ENCODE measurements around the gene CHERP.

The CHERP gene

DNA sequence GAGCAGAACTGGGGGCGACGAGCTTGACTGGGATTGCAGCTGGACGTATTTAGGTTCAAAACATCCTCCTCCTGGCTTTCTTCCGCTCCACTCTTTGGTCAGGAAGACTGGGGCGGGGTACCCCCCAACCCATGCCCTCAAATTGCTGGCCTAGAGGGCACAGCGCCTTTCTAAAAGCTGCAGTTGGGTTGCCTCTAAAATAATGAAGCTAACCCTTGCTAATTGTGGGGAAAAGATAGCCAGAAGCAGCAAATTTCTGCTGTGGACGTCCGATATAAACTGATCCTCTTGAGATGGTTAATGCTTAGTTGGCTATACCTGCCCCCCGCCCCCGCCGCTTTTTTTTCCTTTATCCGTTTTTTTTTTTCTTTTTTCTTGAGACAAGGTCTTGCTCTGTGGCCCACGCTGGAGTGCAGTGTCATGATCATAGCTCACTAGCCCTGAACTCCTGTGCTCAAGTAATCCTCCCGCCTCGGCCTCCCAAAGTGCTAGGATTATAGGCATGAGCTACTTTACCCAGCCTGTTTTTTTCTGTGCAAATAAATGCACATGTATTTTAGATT, 754 bp upstream of the CHERP start:
- no peak for DNase-seq (ENCODE audit: low read depth)

DNA sequence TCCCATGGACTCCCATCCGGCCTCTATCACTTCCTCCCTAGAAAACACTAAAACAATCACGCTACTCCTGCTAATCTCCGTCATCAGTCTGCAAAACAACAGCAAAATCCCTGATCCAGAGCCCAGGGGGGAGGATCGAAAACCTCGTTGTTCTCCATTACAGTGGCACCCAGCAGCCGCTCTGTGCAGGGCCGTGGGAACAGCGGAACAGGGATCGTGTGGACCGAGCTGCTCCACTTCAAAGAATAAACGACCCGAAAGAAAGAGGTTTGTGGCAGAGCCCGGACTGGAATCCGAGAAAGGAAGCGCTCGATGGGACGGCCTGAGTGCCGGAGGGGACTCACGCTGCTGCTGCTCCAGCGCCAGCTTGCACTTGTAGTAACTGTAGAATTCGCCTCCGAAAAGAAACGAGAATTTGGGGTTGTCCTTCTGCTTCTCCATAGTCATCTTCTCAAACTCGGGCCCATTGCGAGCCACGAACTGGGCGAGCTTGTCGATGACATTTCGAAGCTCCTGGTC, 652 bp downstream of the CHERP start:
- DNase-seq (ENCODE audit: low read depth), result no peak

DNA sequence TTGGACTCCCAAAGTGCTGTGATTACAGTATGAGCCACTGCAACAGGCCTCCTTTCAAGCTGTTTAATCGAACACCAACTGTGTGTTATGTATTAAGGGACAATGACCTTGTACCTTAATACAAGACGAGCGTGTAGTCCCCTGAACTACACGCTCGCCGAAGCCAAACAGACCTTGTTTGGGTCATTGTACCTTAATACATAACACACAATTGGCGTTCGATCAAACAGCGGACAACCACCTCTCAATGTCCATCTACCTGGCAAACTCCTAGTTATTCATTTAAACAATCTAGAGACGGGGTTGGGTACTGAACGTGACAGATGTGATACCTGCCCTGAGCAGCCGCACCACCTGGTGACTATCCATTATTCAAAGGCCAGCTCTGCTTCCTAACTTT, 1.3 kb downstream of the CHERP start:
- DNase-seq (ENCODE audit: low read depth), result no peak

DNA sequence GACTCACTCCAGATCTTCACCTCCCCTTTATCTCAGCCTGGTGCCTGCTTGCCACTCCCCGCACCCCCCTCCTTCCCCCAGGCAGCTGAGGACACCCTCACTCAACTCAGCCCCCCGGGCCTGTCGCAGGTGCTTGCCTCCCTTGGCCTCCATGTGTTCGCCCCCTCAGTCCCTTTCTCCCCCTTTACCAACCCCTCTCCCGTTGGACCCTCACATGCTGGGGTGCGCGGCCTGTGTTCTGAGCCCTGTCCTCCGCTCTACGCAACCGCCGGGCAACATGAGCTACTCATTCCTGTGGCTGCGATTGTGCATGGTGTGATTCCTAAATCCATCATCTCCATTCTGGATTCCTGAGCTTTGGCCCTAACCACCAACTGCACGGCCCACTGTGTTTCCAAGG, 5.1 kb downstream of the CHERP start:
- no peak for DNase-seq (ENCODE audit: low read depth)

DNA sequence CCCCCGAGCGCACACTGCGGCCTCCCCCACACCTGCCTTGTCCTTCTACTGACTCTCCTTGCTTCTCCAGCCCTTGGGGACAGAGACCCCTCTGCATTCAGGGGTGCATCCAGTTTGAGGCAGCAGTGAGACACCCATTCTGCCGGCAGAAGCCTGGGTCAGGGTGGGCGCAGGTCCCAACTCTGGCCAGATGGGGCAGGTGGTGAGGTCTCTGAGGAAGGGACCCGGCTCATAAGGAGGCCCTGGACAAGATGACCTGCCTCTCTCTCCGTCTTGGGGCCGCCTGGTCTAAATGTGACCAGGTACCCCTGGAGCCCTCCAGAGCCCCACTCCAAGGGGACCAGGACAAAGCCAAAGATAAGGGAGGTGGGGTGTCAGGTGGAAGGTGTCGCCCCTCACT, 6.1 kb downstream of the CHERP start:
- no peak for DNase-seq (ENCODE audit: low read depth)

DNA sequence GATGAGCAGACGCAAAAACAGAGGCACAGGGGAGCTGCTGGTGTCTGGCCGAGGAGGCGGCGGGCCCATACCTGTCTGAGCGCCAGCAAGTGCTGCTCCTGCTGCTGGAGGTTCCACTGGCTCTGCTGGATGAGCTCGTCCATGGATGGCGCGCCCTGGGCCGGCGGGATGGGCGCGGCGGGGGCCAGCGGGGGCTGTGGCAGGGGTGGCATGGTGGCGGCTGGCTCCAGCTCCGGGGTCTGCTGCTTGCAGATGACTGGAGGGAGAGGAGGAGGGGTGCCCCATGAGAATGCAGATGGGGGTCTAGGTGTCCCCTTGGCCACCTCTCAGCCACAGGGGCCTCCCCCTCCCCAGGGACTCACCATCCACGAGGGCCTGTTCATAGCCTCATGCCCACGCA, 6.9 kb downstream of the CHERP start:
- DNase-seq (ENCODE audit: low read depth), result no peak

DNA sequence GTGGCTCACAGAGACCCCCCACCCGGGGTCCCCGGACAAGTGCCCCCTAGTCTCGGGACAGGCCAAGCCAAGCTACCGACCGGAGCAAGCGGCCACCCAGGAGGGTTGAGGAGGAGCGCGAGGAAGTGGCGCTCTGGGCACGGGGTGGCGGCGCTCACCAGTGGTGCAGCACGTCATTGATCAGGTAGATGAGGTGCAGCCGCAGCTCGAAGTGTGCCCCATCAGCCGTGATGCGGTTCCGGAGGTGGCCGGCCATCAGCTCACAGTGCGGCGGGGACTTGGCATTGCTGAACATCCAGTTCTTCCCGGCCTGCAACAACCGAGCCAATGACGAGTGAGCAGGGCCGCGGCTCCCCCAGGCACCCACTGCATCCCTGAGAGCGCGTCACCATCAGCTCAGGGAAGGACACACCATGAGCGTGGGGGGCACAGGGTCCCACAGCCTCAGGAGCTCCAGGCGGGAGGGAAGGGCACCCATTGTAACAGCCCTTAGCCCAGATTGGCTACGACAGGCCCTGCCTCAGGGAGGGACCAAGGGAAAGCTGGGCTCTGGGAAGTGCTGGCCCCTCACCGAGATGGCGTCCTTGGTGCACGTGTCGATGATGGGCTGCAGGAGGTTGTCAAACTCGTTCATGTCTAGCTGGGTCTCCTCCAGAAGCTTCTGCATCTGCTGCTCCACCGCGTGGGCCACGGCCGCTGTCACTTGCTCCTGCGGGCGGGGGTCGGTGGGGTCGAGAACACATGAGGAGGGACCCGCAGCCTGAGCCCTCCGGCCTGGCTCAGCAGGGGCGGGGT, 9.6 kb downstream of the CHERP start:
- no peak for DNase-seq (ENCODE audit: low read depth)

DNA sequence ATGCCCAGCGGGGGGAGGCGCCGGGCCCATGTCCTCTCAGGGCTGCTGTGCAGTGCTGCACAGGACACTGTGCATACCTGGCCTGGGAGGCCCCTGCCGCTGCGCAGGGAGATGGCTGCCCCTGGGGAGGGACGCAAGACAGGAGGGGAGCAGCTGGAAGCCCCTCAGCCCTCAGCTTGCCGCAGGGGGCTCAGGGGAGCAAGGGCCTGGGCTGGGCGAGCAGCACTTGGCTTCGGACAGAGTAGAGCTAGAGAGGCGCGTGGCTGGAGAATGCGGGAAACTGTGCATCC, 10.9 kb downstream of the CHERP start:
- no peak for DNase-seq (ENCODE audit: low read depth)

DNA sequence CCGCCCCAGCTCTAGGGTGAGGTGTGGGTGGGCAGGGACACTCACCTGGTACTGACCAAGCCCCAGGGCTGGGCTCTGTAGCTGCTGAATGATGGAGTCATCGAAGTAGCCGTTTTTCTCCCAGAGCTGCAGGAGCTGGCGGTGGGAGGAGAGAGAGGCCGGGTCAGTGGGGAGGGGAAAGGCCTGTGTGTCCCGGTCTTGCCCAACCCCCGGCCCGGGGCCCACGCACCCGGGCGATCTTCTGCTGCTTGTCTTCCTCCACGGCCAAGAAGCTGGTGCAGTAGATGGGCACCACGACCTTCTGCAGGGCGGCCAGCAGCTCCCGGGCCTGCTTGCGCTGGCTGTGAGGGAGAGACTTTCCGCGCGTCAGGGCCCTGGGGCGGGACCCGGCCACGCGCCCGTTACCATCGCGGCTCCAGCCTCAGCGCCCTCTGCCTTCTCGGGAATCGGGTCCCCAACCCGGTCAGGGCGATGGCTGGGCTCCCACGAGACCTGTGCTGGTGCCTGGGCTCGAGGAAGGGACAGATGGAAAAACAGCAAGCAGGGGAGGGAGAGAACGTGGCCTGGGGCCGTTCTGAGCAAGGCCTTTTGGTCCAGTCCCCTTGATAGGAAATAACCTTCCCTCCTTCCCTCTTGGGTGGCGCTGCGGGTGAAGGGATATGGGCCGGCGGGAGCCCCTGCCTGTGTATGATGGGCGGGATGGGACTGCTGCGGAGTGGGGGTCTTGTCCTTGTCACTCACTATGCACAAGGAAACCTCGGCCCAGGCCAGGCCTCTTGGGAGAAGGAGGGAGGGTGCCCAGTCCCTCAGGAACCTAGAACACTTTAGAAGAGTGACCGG, 11.5 kb downstream of the CHERP start:
- DNase-seq (ENCODE audit: low read depth), result no peak

DNA sequence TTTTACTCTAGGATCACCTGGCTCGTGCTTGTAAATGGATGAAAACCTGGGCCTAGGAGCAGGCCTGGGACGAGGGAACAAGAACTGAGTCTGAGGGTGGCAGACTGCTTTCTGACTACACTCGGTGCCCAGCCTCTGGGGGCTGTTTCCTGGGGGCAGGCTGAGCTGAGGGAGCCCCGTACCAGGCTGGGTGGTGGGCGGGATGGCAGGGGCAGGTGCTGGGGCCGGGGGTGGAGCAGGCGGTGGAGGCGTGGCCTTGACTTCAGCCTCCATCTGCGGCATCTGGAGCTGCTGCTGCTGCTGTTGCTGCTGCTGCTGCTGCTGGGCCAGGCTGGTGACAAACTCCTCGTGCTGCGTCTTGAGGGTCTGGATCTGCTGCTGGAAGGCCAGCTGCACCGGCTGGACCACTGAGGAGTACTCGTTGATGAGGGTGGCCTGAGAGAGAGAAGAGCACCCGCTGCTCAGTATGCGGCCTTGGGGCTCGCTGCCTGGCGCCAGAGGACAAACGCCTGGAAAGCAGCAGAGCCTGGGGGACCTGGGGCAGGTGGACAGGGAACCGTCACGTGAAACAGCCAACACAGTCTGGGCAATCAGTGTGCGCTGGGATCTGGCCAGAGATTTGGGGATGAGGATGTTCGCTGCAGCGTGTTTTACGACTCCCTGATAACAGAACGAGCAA, 12.6 kb downstream of the CHERP start:
- DNase-seq (ENCODE audit: low read depth), result no peak

DNA sequence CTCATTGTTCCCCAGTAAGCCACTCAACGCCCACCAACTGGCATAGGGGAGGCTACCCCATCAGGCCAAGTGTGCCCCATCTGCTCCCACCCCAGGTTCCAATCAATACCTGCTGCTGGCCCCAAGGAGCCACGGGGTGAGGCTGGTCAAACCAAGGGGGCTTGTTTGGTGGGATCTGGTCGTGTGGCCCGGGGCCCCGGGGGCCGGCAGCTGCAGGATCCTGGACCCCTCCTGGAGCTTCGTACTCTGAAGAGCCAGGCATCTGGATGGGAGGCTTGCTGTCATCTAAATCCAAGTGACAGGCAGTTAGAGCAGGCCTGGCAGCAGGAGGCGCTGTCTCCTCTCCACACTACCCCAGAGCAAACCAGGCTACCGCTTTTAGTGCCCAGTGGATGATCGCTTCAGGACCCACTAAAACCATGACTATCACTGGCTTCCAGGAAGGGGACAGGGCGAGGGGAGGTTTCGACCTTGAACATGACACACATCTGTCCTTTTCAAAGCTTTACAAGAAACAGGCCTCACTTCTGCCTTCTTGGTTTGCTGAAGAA, 14.2 kb downstream of the CHERP start:
- DNase-seq (ENCODE audit: low read depth), result no peak

DNA sequence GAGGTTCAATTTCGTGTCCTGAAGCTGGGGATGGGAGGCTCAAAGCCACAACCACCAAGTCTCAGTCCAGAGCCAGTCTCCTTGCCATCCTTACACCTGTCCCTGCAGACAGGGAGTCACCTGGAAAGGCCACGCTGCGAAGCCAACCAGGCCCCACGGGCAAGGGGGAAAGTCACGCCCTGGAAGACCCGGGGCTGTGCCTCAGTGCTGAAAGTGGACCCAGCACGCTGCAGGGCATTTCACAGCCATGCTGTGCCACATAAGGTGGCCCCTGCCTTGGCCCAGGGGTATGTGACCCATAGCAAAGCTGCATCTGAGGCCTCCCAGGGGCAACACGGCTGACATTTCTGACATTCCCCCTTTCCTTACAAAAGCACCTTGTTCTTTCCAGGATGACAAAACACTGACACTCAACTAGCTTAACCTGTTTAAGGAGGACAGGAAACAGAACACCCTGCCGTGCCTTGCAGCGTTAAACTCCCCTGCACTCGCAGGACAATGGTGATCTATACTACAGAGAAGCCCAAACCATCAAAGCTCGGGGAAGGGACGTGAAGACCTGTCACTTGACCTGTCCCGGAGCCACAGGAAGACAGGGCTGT, 14.8 kb downstream of the CHERP start:
- no peak for DNase-seq (ENCODE audit: low read depth)

DNA sequence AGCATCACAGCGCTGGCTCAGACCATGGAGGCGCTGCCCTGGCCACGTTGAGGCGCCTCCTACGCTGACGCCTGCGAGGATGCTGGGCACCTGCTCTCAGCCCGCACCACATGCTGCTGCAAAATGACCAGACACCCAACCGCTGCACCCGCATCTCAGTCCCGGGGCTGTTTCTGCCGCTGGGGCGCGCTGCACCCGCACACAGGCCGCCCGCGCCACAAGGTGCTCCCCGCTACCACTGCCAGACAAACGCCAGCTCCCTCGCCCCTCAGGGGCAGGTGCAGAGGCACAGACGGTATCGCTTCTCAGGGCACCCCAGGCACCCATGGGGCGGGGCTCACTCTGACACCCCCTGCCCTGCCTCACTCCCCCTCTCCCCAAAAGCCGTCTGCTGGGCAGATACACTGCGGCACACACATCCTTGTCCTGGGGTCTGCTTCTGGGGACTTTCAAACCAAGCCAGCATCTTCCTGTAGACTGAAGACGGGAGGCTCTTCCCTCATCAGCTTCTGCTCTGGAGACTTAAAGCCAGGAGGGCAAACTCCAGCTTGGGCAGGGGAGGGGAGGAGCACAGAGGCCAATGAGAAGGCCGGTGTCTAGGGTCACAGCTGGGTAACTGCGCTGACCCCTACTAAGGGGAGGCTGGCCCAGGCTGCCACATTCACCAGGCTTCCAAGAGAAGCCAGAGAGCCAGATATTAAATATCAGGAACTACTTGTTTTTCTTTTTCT, 16.3 kb downstream of the CHERP start:
- DNase-seq (ENCODE audit: low read depth), result no peak

DNA sequence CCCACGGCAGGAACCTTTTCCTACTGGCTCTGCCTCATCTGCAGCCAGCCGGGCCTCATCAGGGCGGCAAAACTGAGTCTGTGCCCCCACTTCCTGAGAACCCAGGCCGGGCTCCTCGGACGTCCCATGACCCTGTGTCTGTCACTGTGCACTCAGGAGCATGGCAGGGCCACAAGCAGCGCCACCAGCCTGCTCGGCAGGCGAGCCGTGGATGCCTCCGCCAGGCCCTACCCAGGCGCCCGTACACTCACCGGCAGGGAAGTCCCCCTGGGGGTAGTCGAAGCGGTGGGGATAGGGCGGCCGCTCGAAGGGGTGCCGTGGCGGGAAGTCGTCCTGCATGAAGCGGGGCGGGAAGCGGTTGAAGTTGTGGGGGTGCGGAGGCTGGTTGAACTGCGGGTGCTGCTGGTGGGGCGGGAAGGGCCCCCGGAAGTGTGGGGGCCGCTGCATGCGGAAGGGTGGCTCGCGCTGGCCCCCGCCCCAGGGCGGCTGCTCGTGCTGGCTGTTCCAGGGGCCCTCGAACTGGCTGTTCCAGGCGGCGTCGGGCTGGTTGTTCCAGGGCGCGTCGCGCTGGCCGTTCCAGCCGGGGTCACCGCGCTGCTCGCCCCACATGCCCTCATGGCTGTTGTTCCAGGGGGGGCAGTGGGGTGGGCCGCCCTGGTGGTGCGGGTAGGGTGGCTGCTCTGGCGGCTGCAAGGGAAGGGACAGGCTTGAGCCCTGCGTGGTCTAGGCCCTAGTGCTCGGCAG, 17.1 kb downstream of the CHERP start:
- DNase-seq (ENCODE audit: low read depth), result no peak

DNA sequence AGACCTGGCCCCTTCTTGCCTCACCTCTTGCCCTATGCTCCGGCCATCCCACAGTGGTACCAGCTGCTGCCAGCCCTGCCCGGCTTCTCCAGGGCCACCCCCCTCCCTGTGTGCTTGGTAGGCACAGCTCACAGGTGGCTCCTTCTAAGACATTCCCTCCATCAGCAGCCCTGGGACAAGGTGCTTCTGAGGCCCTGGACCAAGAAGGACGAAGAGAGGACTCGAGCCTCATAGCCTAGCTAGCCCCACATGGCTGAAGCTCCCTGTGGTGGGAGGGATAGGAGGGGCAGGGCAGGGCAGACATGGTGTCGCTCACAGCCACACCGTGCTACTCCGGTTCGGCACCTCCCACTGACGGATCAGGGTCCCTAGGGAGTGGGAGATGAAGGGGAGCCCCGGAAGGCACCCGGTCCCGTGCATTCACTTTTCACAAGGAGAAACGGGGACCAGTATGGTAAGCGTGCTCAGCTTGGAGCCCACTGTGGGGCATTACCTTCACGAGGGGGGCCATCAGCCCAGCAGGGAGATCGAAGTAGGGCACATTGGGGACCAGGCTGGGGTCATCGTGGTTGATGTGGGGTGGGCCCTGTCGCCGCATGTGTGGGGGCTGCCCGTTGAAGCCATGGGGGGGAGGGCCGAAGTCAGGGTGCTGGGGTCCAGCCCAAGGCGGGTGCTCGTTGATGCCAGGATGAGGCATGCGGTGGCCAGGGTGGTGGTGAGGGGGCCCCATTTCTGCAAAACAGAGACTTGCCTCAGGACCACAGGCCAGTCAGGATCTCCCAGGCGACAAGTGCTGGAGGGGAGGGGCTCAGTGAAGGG, 19.5 kb downstream of the CHERP start:
- no peak for DNase-seq (ENCODE audit: low read depth)

DNA sequence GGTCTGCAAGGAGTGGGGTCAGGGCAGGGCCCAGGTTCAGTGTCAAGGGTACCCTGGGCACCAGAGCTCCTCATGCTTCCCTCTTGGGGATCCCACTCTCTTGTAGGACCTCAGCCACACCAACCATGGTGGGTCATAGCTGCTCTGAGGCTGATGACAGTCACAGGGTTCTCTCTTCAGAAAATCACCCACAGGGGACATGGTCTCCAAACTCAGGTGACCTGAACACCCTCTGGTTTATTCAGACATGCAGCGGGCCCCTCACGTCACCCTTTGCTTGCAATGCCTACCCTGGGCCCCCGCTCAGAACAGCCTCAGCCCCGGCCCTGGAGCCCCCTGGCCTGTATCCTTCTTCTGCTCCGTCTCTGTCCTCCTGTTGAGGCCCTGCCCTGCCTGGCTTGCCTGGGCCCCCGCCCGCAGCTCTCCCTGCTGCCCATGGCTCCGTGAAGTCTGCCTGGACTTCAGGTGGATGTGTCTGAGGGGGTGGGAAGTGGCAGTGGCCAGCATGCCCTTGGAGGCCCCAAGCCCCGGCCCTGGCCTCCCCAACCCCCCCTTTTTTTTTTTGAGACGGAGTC, 20.4 kb downstream of the CHERP start:
- no peak for DNase-seq (ENCODE audit: low read depth)

DNA sequence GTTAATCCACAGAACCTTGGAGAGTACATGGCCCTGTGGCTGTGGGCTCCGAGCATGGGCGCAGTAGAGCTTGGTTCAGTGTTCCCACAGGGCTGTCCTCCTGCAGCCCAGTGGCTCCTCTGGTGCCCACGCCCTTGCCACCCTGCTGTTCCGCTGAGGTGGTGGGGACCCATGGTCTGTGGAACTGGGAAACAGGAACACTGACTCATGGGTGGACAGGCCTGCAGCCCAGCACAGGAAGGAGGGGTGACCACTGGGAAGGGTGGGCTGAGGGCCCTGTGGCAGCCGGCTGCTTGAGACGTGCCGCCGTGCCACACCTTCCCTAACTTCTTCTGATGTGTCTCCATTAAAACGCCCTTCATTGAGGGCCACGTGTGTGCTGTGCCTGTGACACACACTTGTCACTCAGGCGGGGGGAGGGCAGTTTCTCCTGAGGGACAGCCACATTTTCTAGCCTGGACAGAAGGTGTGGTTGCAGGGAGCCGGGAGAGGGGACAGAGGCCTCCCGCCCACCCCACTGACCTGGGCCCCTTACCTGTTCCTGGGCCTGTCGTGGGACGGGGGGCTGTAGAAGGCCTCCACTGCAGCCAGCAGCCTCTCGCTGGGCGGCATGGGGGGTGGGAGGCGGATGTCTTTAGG, 21.1 kb downstream of the CHERP start:
- DNase-seq (ENCODE audit: low read depth), result no peak

DNA sequence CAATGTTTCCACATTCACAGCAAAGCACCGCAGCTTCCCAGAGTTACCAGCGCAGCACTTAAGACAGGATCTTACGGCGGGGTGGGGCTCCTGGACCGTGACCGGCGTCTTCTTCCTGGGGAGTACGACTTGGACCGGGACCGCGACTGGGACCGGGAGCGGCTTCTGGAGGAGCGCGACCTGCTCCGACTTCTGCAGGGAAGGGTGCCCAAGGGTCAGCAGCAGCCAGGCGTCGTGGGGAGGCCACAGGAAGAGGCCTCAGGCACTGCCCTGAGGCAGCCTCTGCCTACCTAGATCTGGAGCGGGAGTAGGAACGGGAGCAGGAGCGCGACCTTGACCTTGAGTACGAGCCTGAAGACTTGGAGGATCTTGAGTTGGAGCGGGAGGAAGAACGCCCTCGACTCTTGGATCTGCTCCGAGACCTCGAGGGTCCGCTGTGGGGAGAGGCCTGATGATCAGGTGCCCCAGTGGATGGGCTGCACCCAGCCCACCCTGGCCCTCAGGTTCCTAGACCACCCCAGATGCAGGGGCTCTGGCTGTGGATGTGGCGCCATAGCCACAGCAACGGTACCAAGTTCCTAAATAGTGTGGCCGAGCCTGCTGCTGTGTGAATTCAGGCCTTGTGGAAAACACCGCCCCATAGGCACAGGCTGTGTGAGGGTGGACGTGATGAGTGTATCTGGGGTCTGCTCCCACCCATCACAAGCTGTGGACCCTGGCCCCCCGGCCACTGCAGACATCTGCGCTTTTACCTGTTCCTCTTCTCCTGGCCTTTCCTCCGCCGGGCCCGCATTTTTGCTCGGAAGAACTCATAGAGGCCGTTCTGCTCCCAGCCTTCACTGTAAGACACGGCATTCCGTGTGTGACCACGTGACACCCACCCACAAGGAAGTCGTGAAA, 21.9 kb downstream of the CHERP start:
- no peak for DNase-seq (ENCODE audit: low read depth)

Data from GM04504 (cell line).